Testis (tissue), 3 donors: ENCODE measurements around the gene ATP5F1E. TPM values are rescaled to one million over a fixed set of nuclear protein-coding genes. Genes with fewer than 3 reads are reported as not detected.
A peak's percentile ranks its signal among the peaks of the same experiment; 100 is the strongest.
"Not testable (repeated sequence)": the region's sequence is repeated elsewhere in the genome, so short reads cannot be mapped to it uniquely, and the experiment has no call there.

Experiments
- DNase-seq: peaks from one replicate; pipeline ENCODE4 v3.0.0-alpha.2; 2019
- H3K27ac ChIP-seq, 2 donors: fragments of 200-600 bp; sonication (generic); one replicate each; pipeline ENCODE4 v1.5.1; 2019
- H3K27me3 ChIP-seq: fragments of 200-600 bp; sonication (generic); one replicate; pipeline ENCODE4 v1.5.1; 2019
- H3K36me3 ChIP-seq: fragments of 200-600 bp; sonication (generic); one replicate; pipeline ENCODE4 v1.5.1; 2017; ENCODE audit warnings: low read depth; ENCODE audit errors: missing control alignments
- H3K4me1 ChIP-seq: fragments of 200-600 bp; sonication (generic); one replicate; pipeline ENCODE4 v1.5.1; 2019
- H3K4me3 ChIP-seq, 2 donors: fragments of 200-600 bp; sonication (generic); one replicate each; pipeline ENCODE4 v1.5.1; 2017 to 2019
- H3K9me3 ChIP-seq: fragments of 200-600 bp; sonication (generic); one replicate; pipeline ENCODE4 v1.5.1; 2017
- POLR2A ChIP-seq: fragments of 450-650 bp; IDR thresholded peaks from one replicate; pipeline ENCODE4 v1.6.1; 2017; ENCODE audit warnings: antibody characterized with exemption, mild to moderate bottlenecking, moderate library complexity
- WGBS, 2 donors: methylation state at CpG; one replicate each; pipeline ENCODE4 v1.1.5; 2018; 5-methylcytosine and 5-hydroxymethylcytosine counted together
- intact Hi-C: fragments of 100-400 bp; cut with DNase I; formaldehyde crosslinking; loops from one replicate; pipeline ENCODE4 v1.15.1; 2023; ENCODE audit warnings: low total_unique reads
- polyA plus RNA-seq: library from polyadenylated mRNA; stranded (reverse); fragments of 350-450 nt; fragmentation: Illumina TruSeq; extraction: RNeasy Lipid Tissue Mini Kit (QIAGEN cat#74804); gene quantifications from one replicate; pipeline ENCODE4 v1.2.3, GENCODE V29; 2014; ENCODE audit warnings: low read depth, low replicate concordance; ENCODE audit not compliant: insufficient read depth
- total RNA-seq, 2 donors: library from RNA; depleted of rRNA; stranded (reverse); fragments of >200 nt; gene quantifications; one replicate each; pipeline ENCODE4 v1.2.3, GENCODE V29; 2016
- TF ChIP-seq, protein P1 (sequence below), 3 experiments: fragments of 450-650 bp in 2 of 3; fragments of 200-600 bp in 1 of 3; sonication (generic) in 1 of 3; IDR thresholded peaks; one replicate each; pipeline ENCODE4 v1.5.1; 2016 to 2019; ENCODE audit warnings: antibody characterized with exemption in 3 of 3, mild to moderate bottlenecking in 2 of 3, moderate library complexity in 1 of 3

Gene ATP5F1E
- total and polyA plus RNA-seq, 3 donors from 2014 or later = 24.6 to 76.0 (median 25.5) TPM

DNA sequence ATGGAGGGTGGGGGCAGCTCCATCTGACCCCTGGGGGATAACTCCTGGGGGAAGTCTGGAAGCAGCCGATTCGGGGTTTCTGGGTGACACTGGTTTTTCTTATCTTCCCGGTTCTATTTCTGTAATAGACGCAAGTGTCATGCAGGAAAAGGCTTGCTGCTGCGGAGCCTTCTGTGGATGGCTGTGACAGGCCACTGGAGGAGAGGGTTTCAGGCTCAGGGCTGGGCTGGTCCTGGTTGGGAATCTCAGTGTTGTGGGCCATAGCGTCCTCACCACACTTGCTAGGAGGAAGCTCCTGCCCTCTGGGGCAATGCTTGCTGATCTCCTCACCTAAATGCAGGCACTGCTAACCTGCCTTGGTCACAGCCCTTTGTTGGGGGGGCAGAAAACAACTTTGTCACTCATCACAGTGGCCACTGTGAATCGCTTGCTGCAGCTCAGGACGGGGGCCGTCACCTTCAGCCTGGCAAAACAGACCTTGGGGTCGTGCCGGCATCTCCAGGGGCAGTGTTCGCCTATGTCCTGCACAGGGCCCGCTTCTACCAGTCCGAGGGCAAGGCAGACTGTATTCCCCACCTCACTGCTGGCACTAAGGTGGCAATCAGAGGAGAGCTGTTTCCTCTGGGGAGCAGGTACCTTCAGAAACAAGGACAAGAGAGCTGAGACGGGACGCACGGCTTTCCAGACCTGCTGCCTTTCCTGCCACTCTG, 17.3 kb downstream of the ATP5F1E start:
- no peaks in the 10 kb centered on the region for H3K9me3 ChIP-seq
- DNase-seq = peak; percentile 12
- intact Hi-C loops = no loop called here
- TF ChIP-seq, protein P1, sequence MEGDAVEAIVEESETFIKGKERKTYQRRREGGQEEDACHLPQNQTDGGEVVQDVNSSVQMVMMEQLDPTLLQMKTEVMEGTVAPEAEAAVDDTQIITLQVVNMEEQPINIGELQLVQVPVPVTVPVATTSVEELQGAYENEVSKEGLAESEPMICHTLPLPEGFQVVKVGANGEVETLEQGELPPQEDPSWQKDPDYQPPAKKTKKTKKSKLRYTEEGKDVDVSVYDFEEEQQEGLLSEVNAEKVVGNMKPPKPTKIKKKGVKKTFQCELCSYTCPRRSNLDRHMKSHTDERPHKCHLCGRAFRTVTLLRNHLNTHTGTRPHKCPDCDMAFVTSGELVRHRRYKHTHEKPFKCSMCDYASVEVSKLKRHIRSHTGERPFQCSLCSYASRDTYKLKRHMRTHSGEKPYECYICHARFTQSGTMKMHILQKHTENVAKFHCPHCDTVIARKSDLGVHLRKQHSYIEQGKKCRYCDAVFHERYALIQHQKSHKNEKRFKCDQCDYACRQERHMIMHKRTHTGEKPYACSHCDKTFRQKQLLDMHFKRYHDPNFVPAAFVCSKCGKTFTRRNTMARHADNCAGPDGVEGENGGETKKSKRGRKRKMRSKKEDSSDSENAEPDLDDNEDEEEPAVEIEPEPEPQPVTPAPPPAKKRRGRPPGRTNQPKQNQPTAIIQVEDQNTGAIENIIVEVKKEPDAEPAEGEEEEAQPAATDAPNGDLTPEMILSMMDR (IDR thresholded peaks at IDR 0.05) = no peak
- TF ChIP-seq POLR2A = no peak
- 84 to 94% methylated on average over 8 to 17 of the region's 17 CpGs for WGBS, 2 donors
- no peak overlapping the region for H3K4me3 ChIP-seq
- no peaks in the 10 kb centered on the region for H3K36me3 ChIP-seq
- H3K27me3 ChIP-seq = no peaks in the 10 kb centered on the region
- no peak overlapping the region for H3K27ac ChIP-seq
- peaks cover 21% of the 10 kb centered on the region for H3K4me1 ChIP-seq

DNA sequence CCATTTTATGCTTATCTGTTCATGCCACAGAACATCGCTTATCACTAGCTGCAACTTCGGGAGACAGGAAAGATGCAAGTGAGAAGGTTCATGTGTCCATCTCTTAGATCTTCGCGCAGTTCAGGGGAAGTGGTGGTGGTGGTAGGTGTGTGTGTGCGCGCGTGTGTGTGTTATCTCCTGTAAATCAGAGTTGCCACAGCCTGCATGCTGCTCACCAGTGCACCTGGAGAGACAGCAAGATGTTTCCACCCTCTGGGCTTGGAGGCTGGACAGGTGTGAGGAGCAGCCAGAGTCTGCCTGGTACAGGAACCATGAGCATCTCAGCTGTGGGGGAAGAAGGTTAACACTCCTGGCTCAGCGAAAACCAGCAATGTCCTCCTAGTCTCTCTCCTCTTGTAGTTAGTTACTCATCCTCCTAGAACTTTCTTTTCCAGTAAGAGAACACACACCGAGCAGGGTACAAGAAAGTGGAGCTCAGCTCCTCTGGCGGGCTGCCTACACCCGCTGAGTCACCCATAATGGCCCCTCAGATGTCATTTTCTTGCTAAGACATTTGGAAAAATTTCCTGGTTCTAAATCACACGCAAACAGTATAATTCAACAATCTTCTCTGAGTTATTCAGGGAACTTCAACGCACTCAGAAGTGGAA, 18.1 kb downstream of the ATP5F1E start:
- no peak overlapping the region for H3K27ac ChIP-seq
- no peaks in the 10 kb centered on the region for H3K9me3 ChIP-seq
- H3K27me3 ChIP-seq = no peaks in the 10 kb centered on the region
- H3K36me3 ChIP-seq = no peaks in the 10 kb centered on the region
- H3K4me1 ChIP-seq = peaks cover 21% of the 10 kb centered on the region
- intact Hi-C loops = no loop called here
- 74 to 81% methylated on average over 13 of the region's 13 CpGs for WGBS, 2 donors
- DNase-seq = peak; percentile 11
- H3K4me3 ChIP-seq = no peak overlapping the region
- TF ChIP-seq, protein P1 (IDR thresholded peaks at IDR 0.05) = no peak
- TF ChIP-seq POLR2A = no peak

DNA sequence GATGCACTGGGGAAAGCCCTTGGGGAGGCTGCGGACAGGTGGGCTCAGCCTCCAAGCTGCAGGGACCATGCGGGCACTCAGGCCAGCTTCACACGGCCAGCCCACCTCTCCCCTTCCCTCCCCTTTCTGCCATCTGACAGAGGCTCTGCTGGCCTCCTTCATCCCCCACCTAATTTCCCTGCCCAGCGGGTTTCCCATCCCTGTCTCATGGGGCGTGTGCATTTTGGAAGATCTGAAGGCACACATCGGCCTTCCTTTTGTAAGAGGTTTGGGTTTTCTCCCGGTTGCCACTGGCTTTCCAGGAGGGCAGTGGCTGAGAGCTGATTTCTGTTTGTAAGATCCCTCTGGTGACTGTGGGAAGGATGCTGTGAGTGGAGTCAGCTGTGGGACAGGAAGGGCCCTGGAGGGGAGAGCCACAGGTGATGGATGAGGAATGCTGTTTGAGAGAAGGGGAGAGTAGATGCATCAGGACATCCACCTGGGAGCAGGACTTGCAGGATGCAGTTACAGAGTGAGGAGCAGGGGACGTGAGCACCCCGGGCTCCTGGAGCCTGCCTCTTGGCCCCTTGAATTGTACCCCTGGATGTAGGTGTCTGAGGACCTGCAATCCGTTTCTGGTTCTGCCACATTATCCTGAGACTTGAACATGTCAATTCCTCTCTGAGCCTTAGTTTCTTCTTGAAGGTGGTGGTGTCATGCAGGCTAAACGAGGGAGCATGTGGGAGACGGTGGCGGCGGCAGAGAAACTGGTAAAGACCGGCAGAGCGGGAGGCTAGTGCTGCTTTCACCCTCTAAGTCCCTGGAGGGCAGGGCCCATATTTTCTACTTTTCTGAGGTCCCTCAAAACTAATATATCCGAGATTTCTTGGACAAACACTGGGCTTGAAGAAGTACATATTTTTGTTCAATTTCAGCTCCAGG, 18.8 kb downstream of the ATP5F1E start:
- WGBS, 2 donors = 90 to 91% methylated on average over 17 of the region's 17 CpGs
- no peaks in the 10 kb centered on the region for H3K9me3 ChIP-seq
- intact Hi-C loops = no loop called here
- peak; percentile 7 for DNase-seq
- TF ChIP-seq, protein P1 (IDR thresholded peaks at IDR 0.05) = no peak
- TF ChIP-seq POLR2A = no peak
- no peaks in the 10 kb centered on the region for H3K36me3 ChIP-seq
- H3K4me3 ChIP-seq = no peak overlapping the region
- H3K27me3 ChIP-seq = no peaks in the 10 kb centered on the region
- no peak overlapping the region for H3K27ac ChIP-seq
- peaks cover 20% of the 10 kb centered on the region for H3K4me1 ChIP-seq

DNA sequence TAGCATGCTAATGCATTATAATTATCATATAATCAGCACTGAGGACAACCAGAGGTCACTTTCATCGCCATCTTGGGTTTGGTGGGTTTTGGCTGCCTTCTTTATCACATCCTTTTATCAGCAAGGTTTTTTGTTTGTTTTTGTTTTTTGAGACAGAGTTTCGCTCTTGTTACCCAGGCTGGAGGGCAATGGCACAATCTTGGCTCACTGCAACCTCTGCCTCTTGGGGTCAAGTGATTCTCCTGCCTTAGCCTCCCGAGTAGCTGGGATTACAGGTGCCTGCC, 20.3 kb downstream of the ATP5F1E start:
- H3K4me1 ChIP-seq, H3K27me3 ChIP-seq, H3K9me3 ChIP-seq, DNase-seq, H3K36me3 ChIP-seq, H3K4me3 ChIP-seq, H3K27ac ChIP-seq, intact Hi-C loops: not testable (repeated sequence)
- 85 to 94% methylated on average over 3 of the region's 3 CpGs for WGBS, 2 donors
